HG02759 (cell line): ENCODE measurements around the gene LRIT2.

ENCODE experiments used
- ATAC-seq: cut with Tn5 transposase; IDR thresholded peaks from one replicate; pipeline ENCODE4 v1.9.1; 2021; ENCODE audit warnings: mild to moderate bottlenecking, moderate library complexity; ENCODE audit not compliant: unreplicated experiment

LRIT2 gene

GRCh38 chr10:84244651-84245270 is 19.4 kb upstream of the LRIT2 start, which contains the start of gene RGR:
RGR (plus strand) TSS chr10:84245053; CDS start chr10:84245091, 38 bp downstream.
- ATAC-seq: no peak

GRCh38 chr10:84243759-84244158 is 18.4 kb upstream of the LRIT2 start:
- no peak for ATAC-seq

- ATAC-seq: no peak
Measured at GRCh38 chr10:84241185-84241790, 15.9 kb upstream of the LRIT2 start, which contains the start of gene LRIT1. LRIT1 (minus strand) TSS chr10:84241546; CDS start chr10:84241439, 107 bp downstream.

- ATAC-seq: no peak
Measured at GRCh38 chr10:84238909-84239308, 13.6 kb upstream of the LRIT2 start.

GRCh38 chr10:84237199-84238051 is 12.1 kb upstream of the LRIT2 start:
- ATAC-seq: no peak

GRCh38 chr10:84236807-84237198 is 11.5 kb upstream of the LRIT2 start:
- no peak for ATAC-seq

- ATAC-seq: no peak
Measured at GRCh38 chr10:84235096-84235495, 9.8 kb upstream of the LRIT2 start.

- no peak for ATAC-seq
Measured at GRCh38 chr10:84234479-84234878, 9.1 kb upstream of the LRIT2 start.

- ATAC-seq: no peak
Measured at GRCh38 chr10:84233940-84234339, 8.6 kb upstream of the LRIT2 start.

- ATAC-seq: no peak
Measured at GRCh38 chr10:84232376-84232775, 7.0 kb upstream of the LRIT2 start.

- no peak for ATAC-seq
Measured at GRCh38 chr10:84230359-84230758, 5.0 kb upstream of the LRIT2 start.

GRCh38 chr10:84227810-84228209 is 2.5 kb upstream of the LRIT2 start:
- ATAC-seq: no peak

- no peak for ATAC-seq
Measured at GRCh38 chr10:84226616-84227015, 1.3 kb upstream of the LRIT2 start.

GRCh38 chr10:84224411-84225028 is 824 bp downstream of the LRIT2 start:
- no peak for ATAC-seq

GRCh38 chr10:84221916-84222315 is 3.4 kb downstream of the LRIT2 start:
- ATAC-seq: no peak

- no peak for ATAC-seq
Measured at GRCh38 chr10:84217746-84218145, 7.6 kb downstream of the LRIT2 start.

GRCh38 chr10:84216834-84217233 is 8.5 kb downstream of the LRIT2 start:
- no peak for ATAC-seq

GRCh38 chr10:84214612-84215235 is 10.6 kb downstream of the LRIT2 start:
- ATAC-seq: peak; percentile 90

- ATAC-seq: peak; percentile 45
Measured at GRCh38 chr10:84214046-84214572, 11.2 kb downstream of the LRIT2 start.

GRCh38 chr10:84213076-84213475 is 12.3 kb downstream of the LRIT2 start:
- no peak for ATAC-seq

GRCh38 chr10:84212014-84212413 is 13.3 kb downstream of the LRIT2 start:
- ATAC-seq: no peak
